HepG2 (cell line): ENCODE results near the gene PDE5A. TPM values are rescaled to one million over a fixed set of nuclear protein-coding genes. Genes with fewer than 3 reads are reported as not detected.

Experiments
- ATF7-NPFF ChIP-seq: sonication (generic); formaldehyde crosslinking; IDR thresholded peaks from 2 replicates; pipeline ENCODE4 v1.8.1; 2023; ENCODE audit warnings: mild to moderate bottlenecking, low read depth, missing genetic modification reagents, moderate library complexity
- HNRNPLL ChIP-seq: fragments of 200-400 bp; formaldehyde crosslinking; IDR thresholded peaks from 2 replicates; pipeline ENCODE4 v1.6.1; 2017; ENCODE audit warnings: mild to moderate bottlenecking, low read depth, low read length; ENCODE audit not compliant: poor library complexity, severe bottlenecking
- KLF12 ChIP-seq: sonication (generic); formaldehyde crosslinking; IDR thresholded peaks from 2 replicates; pipeline ENCODE4 v1.4.0; 2020; ENCODE audit warnings: missing genetic modification reagents, borderline replicate concordance
- MEIS2 ChIP-seq: sonication (generic); formaldehyde crosslinking; IDR thresholded peaks from 2 replicates; pipeline ENCODE4 v1.9.0; 2021; ENCODE audit warnings: mild to moderate bottlenecking, missing genetic modification reagents
- ZNF468 ChIP-seq: sonication (generic); formaldehyde crosslinking; IDR thresholded peaks from 2 replicates; pipeline ENCODE4 v1.8.0; 2022; ENCODE audit warnings: mild to moderate bottlenecking, moderate library complexity, missing genetic modification reagents
- ZSCAN31 ChIP-seq: sonication (generic); formaldehyde crosslinking; IDR thresholded peaks from 2 replicates; pipeline ENCODE4 v1.5.0; 2020; ENCODE audit warnings: low read depth, mild to moderate bottlenecking, missing genetic modification reagents
- polyA plus RNA-seq, 8 experiments: library from polyadenylated mRNA; depleted of rRNA in 3 of 8; stranded (reverse) in 7 of 8; unstranded in 1 of 8; fragments of >200 nt; fragmentation: Illumina TruSeq in 4 of 8; extraction: Trizol in 4 of 8; gene quantifications; 2 replicates each; pipeline versions ENCODE4 v1.2.1 to v1.2.3, GENCODE V29; 2011 to 2016; ENCODE audit warnings: low read depth in 4 of 8, missing spikeins in 1 of 8, mixed read lengths in 1 of 8; ENCODE audit not compliant: insufficient read depth in 1 of 8
- total RNA-seq, 5 experiments: library from RNA; depleted of rRNA; stranded (reverse); fragments of >200 nt; fragmentation: Illumina TruSeq; extraction: Trizol; gene quantifications; 2 replicates each; pipeline ENCODE4 v1.2.3, GENCODE V29; 2016; ENCODE audit warnings: low read depth in 1 of 5
- TF ChIP-seq, protein P1 (sequence below): sonication (generic); formaldehyde crosslinking; IDR thresholded peaks from 2 replicates; pipeline ENCODE4 v1.5.1; 2020; ENCODE audit warnings: mild to moderate bottlenecking, missing genetic modification reagents, moderate library complexity
- TF ChIP-seq, protein P2 (sequence below): sonication (generic); formaldehyde crosslinking; IDR thresholded peaks from 2 replicates; pipeline ENCODE4 v1.9.0; 2022; ENCODE audit warnings: missing genetic modification reagents, mild to moderate bottlenecking, borderline replicate concordance
- TF ChIP-seq, protein P3 (sequence below): sonication (generic); formaldehyde crosslinking; IDR thresholded peaks from 2 replicates; pipeline ENCODE4 v1.4.0; 2020; ENCODE audit warnings: mild to moderate bottlenecking, missing genetic modification reagents
- TF ChIP-seq, protein P4 (sequence below): sonication (generic); formaldehyde crosslinking; IDR thresholded peaks from 2 replicates; pipeline ENCODE4 v1.5.0; 2020; ENCODE audit warnings: missing genetic modification reagents, mild to moderate bottlenecking, borderline replicate concordance

PDE5A gene
- total and polyA plus RNA-seq, 2 of the 13 experiments (the other 11 are each of a cell fraction or from before 2014, with no cell fraction given) = 0.22 to 0.44 TPM

DNA sequence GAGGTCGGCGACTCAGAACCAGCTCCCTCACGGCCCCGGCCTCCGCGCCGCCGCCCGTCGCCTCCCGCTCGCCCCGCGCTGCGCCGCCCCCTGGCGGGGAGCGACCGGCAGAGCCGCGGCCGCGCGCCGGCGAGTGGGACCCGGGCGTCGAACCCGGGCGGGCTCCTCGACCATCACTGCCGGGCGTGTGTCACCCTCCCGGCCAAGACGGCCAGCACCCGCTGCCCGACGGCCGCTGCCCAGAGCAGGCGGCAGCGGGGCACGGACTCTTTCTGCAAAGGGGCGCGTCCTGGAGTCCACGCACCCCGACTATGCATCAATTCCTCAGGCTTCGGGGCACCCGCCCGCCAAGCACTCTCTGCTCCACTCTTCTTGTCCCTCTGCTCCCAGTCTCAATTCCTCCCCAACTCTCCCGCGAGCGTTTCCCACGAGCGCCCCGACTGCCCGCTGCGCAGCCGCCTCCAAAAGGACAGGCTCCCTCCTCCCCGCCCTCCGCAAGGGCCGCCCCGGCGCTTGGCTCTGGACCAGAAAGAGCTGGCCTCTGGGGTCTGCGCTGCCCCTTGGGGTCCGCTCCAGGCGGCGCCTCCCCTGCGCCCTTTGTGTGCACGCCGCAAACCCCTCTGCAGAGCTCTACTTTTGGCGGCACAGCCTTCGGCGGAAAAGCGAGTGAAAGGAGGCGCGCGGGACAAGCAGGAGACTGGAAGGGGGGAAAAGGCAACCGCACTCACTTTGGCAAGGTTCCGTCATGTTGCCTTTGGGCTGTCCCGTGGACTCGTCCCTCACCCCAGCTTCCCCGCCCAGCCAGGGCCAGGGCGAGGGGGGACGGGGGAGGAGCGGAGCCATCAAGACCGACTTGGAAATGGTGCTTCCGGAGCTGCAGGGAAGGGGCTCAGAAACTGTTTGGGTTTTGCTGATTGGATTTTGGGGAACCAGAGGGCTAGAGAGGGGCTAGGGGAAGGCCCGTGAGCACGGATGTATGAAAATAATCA lies 1.0 kb downstream of the PDE5A start (continued):
- TF ChIP-seq, protein P1, sequence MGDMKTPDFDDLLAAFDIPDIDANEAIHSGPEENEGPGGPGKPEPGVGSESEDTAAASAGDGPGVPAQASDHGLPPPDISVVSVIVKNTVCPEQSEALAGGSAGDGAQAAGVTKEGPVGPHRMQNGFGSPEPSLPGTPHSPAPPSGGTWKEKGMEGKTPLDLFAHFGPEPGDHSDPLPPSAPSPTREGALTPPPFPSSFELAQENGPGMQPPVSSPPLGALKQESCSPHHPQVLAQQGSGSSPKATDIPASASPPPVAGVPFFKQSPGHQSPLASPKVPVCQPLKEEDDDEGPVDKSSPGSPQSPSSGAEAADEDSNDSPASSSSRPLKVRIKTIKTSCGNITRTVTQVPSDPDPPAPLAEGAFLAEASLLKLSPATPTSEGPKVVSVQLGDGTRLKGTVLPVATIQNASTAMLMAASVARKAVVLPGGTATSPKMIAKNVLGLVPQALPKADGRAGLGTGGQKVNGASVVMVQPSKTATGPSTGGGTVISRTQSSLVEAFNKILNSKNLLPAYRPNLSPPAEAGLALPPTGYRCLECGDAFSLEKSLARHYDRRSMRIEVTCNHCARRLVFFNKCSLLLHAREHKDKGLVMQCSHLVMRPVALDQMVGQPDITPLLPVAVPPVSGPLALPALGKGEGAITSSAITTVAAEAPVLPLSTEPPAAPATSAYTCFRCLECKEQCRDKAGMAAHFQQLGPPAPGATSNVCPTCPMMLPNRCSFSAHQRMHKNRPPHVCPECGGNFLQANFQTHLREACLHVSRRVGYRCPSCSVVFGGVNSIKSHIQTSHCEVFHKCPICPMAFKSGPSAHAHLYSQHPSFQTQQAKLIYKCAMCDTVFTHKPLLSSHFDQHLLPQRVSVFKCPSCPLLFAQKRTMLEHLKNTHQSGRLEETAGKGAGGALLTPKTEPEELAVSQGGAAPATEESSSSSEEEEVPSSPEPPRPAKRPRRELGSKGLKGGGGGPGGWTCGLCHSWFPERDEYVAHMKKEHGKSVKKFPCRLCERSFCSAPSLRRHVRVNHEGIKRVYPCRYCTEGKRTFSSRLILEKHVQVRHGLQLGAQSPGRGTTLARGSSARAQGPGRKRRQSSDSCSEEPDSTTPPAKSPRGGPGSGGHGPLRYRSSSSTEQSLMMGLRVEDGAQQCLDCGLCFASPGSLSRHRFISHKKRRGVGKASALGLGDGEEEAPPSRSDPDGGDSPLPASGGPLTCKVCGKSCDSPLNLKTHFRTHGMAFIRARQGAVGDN = peak; percentile 54
- TF ChIP-seq, protein P2, sequence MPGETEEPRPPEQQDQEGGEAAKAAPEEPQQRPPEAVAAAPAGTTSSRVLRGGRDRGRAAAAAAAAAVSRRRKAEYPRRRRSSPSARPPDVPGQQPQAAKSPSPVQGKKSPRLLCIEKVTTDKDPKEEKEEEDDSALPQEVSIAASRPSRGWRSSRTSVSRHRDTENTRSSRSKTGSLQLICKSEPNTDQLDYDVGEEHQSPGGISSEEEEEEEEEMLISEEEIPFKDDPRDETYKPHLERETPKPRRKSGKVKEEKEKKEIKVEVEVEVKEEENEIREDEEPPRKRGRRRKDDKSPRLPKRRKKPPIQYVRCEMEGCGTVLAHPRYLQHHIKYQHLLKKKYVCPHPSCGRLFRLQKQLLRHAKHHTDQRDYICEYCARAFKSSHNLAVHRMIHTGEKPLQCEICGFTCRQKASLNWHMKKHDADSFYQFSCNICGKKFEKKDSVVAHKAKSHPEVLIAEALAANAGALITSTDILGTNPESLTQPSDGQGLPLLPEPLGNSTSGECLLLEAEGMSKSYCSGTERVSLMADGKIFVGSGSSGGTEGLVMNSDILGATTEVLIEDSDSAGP (CRISPR knock-in tag) = 0 out of 2 replicates have a peak, but pooled peaks have one; percentile 10
- TF ChIP-seq HNRNPLL (peak; percentile 42), MEIS2 (CRISPR knock-in tag) (0 out of 2 replicates have a peak, but pooled peaks have one; percentile 26), ATF7-NPFF (0 out of 2 replicates have a peak, but pooled peaks have one; percentile 25), ZSCAN31 (CRISPR knock-in tag) (0 out of 2 replicates have a peak, but pooled peaks have one; percentile 48), KLF12 (0 out of 2 replicates have a peak, but pooled peaks have one; percentile 12), ZNF468 (no peak)
- TF ChIP-seq, protein P3, sequence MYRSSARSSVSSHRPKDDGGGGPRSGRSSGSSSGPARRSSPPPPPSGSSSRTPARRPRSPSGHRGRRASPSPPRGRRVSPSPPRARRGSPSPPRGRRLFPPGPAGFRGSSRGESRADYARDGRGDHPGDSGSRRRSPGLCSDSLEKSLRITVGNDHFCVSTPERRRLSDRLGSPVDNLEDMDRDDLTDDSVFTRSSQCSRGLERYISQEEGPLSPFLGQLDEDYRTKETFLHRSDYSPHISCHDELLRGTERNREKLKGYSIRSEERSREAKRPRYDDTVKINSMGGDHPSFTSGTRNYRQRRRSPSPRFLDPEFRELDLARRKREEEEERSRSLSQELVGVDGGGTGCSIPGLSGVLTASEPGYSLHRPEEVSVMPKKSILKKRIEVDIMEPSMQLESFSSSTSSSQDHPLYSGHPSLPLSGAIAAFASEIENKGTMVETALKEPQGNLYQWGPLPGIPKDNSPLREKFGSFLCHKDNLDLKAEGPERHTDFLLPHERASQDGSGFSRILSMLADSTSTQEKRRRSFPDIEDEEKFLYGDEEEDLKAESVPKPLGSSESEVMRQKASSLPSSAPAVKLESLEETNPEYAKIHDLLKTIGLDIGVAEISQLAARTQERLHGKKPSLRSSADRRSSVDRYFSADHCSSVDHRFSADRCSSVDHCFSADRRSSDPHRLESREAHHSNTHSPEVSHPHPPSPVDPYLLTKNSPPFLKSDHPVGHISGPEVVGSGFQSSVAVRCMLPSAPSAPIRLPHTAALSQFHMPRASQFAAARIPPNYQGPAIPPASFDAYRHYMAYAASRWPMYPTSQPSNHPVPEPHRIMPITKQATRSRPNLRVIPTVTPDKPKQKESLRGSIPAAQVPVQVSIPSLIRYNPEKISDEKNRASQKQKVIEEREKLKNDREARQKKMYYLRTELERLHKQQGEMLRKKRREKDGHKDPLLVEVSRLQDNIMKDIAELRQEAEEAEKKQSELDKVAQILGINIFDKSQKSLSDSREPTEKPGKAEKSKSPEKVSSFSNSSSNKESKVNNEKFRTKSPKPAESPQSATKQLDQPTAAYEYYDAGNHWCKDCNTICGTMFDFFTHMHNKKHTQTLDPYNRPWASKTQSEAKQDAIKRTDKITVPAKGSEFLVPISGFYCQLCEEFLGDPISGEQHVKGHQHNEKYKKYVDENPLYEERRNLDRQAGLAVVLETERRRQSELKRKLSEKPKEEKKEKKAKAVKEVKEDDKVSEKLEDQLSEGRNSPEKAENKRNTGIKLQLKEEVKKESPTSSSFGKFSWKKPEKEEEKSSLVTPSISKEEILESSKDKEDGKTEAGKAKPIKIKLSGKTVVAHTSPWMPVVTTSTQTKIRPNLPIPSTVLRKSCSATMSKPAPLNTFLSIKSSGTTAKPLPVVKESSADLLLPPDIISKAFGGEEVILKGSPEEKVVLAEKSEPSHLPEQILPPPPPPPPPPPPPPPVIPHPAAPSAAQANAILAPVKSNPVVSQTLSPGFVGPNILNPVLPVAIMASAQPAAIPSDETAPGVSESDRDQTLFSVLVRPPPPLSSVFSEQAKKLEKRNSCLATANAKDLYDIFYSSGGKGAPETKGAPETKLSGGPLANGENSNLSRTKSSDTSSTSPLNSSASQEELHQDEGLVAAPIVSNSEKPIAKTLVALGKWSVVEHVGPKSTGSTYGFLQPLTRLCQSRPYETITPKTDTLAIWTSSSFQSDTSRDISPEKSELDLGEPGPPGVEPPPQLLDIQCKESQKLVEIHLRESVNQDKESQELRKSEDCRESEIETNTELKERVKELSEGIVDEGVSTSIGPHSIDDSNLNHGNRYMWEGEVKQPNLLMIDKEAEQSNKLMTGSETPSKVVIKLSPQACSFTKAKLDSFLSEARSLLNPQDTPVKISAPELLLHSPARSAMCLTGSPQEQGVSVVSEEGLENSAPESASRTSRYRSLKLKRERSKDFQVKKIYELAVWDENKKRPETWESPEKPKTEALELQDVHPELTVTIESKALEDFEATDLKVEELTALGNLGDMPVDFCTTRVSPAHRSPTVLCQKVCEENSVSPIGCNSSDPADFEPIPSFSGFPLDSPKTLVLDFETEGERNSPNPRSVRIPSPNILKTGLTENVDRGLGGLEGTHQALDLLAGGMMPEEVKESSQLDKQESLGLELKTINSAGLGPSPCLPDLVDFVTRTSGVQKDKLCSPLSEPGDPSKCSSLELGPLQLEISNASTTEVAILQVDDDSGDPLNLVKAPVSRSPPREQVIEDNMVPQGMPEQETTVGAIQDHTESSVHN (CRISPR knock-in tag) = no peak
- TF ChIP-seq, protein P4, sequence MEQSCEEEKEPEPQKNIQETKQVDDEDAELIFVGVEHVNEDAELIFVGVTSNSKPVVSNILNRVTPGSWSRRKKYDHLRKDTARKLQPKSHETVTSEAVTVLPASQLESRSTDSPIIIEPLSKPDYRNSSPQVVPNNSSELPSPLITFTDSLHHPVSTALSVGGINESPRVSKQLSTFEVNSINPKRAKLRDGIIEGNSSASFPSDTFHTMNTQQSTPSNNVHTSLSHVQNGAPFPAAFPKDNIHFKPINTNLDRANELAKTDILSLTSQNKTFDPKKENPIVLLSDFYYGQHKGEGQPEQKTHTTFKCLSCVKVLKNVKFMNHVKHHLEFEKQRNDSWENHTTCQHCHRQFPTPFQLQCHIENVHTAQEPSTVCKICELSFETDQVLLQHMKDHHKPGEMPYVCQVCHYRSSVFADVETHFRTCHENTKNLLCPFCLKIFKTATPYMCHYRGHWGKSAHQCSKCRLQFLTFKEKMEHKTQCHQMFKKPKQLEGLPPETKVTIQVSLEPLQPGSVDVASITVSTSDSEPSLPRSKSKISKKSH (CRISPR knock-in tag) = 0 out of 2 replicates have a peak, but pooled peaks have one; percentile 57
